ENCODE results near the gene NPAP1. TPM values are rescaled to one million over a fixed set of nuclear protein-coding genes. Genes with fewer than 3 reads are reported as not detected.
"Not testable (repeated sequence)": the region's sequence is repeated elsewhere in the genome, so short reads cannot be mapped to it uniquely, and the experiment has no call there.

Gene NPAP1
- total RNA-seq, 2 donors from 2014 or later, result not detected

- no peaks in the 10 kb centered on the region for H3K4me1 ChIP-seq
- H3K36me3 ChIP-seq, result no peaks in the 10 kb centered on the region
- DNase-seq (ENCODE audit: low spot score), result no peak
- no peak overlapping the region for H3K4me3 ChIP-seq
- no peak for TF ChIP-seq CTCF (IDR thresholded peaks at IDR 0.05)
- H3K27me3 ChIP-seq, result no peaks in the 10 kb centered on the region
- H3K9me3 ChIP-seq, result no peaks in the 10 kb centered on the region
- no peak overlapping the region for H3K27ac ChIP-seq
These were observed 12.6 kb upstream of the NPAP1 start for GRCh38 chr15:24662991-24663390.

GRCh38 chr15:24676431-24676830 lies 856 bp downstream of the NPAP1 start:
- H3K9me3 ChIP-seq, result no peaks in the 10 kb centered on the region
- no peak for TF ChIP-seq CTCF (IDR thresholded peaks at IDR 0.05)
- H3K27me3 ChIP-seq, result no peaks in the 10 kb centered on the region
- H3K4me1 ChIP-seq, result no peaks in the 10 kb centered on the region
- no peak overlapping the region for H3K4me3 ChIP-seq
- H3K27ac ChIP-seq, result no peak overlapping the region
- no peak for DNase-seq (ENCODE audit: low spot score)
- H3K36me3 ChIP-seq, result no peaks in the 10 kb centered on the region

GRCh38 chr15:24678485-24678884 lies 2.9 kb downstream of the NPAP1 start:
- no peaks in the 10 kb centered on the region for H3K36me3 ChIP-seq

GRCh38 chr15:24682002-24682401 lies 6.4 kb downstream of the NPAP1 start:
- TF ChIP-seq CTCF (IDR thresholded peaks at IDR 0.05), result no peak
- H3K4me1 ChIP-seq, result no peaks in the 10 kb centered on the region
- no peak for DNase-seq (ENCODE audit: low spot score)
- H3K27ac ChIP-seq, result no peak overlapping the region
- H3K27me3 ChIP-seq, result no peaks in the 10 kb centered on the region
- H3K36me3 ChIP-seq, result no peaks in the 10 kb centered on the region
- no peak overlapping the region for H3K4me3 ChIP-seq
- H3K9me3 ChIP-seq, result no peaks in the 10 kb centered on the region

More at GRCh38 chr15:24678485-24678884, 2.9 kb downstream of the NPAP1 start:
- H3K4me3 ChIP-seq, result no peak overlapping the region
- no peak for TF ChIP-seq CTCF (IDR thresholded peaks at IDR 0.05)
- H3K4me1 ChIP-seq, result no peaks in the 10 kb centered on the region
- no peak for DNase-seq (ENCODE audit: low spot score)
- H3K27ac ChIP-seq, result no peak overlapping the region
- no peaks in the 10 kb centered on the region for H3K27me3 ChIP-seq
- no peaks in the 10 kb centered on the region for H3K9me3 ChIP-seq

- H3K36me3 ChIP-seq; H3K4me3 ChIP-seq; H3K4me1 ChIP-seq; H3K9me3 ChIP-seq; H3K27me3 ChIP-seq; DNase-seq (ENCODE audit: low spot score); H3K27ac ChIP-seq: not testable (repeated sequence)
These were observed 7.3 kb downstream of the NPAP1 start for GRCh38 chr15:24682905-24683304.

GRCh38 chr15:24683736-24684135 lies 8.2 kb downstream of the NPAP1 start:
- no peak for TF ChIP-seq CTCF (IDR thresholded peaks at IDR 0.05)
- Histone ChIP-seq H3K4me1 (no peaks in the 10 kb centered on the region), H3K27me3 (no peaks in the 10 kb centered on the region), H3K36me3 (no peaks in the 10 kb centered on the region), H3K27ac (no peak overlapping the region), H3K4me3 (no peak overlapping the region), H3K9me3 (no peaks in the 10 kb centered on the region)
- no peak for DNase-seq (ENCODE audit: low spot score)
